ENCODE data around the gene AMBP.

AMBP gene

DNA sequence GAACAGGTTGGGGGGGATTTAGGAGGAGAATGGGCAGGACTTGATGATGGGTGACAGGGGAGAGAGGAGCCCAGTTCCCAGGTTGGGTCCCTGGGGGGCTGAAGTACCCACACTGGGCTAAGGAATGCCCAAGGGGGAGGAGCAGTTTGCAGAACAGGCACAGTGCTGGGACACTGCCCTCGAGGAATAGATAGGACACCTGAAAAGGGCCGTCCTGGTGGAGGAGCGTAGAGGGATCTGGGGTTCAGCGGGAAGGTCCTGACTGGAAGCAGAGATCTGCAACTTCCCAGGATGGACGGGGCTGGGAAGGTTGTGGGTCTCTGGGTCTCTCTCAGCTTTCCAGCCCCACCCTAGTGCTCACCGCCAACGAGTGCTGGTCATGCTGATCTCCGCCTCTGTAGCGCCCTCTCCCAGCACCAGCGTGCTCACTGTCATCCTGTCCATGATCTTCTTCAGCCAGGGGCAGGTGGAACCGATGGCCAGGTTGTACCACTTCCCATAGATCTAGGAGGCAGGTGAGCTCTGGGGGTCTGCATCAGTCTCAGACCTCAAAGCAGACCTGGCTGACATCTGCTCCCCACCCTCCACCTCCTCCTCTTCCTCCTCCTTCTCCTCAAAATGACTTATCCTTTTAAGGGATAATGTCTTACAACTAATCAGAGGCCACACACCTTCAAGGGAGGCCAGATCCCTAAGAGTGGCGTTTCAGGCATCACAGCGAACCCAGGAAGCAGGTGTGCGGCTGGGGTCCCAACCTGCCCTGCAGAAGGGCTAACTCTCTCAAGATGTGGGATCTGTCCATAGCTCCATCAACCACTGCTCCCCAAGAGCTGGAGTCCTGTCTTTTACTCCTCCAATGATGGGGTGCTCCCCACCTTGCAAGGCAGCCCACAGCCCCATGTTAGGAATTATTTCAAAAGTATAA, 1.6 kb downstream of the AMBP start:
- no peak overlapping the region for H2AFZ ChIP-seq (ENCODE audit: low read length)
- H2AK5ac ChIP-seq (ENCODE audit: low read depth, low read length), result no peak overlapping the region
- H2BK5ac ChIP-seq (ENCODE audit: low read length), result no peak overlapping the region
- peak overlapping the region in 1 of 2 donors; percentile 42 for H3K4me3 ChIP-seq (ENCODE audit: low read length in 2 of 2)
- H2BK12ac ChIP-seq (ENCODE audit: low read length), result no peak overlapping the region
- no peak for DNase-seq (ENCODE audit: low spot score)
- no peak overlapping the region for H3K4me2 ChIP-seq (ENCODE audit: insufficient read depth, low read length, poor library complexity, severe bottlenecking)
- H2BK15ac ChIP-seq (ENCODE audit: low read length), result no peak overlapping the region
- no peaks in the 10 kb centered on the region for H3K9me3 ChIP-seq (replicated peaks in 1 of 2; ENCODE audit: control insufficient read depth in 2 of 2, insufficient read depth in 1 of 2, low read depth in 1 of 2, low read length in 2 of 2)
- no peaks in the 10 kb centered on the region for H3K79me1 ChIP-seq (ENCODE audit: low read depth, low read length)
- peaks cover 0 to 4% of the 10 kb centered on the region in 2 donors for H3K4me1 ChIP-seq (ENCODE audit: control insufficient read depth in 2 of 2, insufficient read depth in 1 of 2, low read depth in 1 of 2, low read length in 2 of 2)
- H3K9ac ChIP-seq (ENCODE audit: low read depth, low read length, poor library complexity), result no peak overlapping the region
- H4K8ac ChIP-seq (ENCODE audit: low read depth, low read length), result no peak overlapping the region
- H3K27me3 ChIP-seq (ENCODE audit: control insufficient read depth in 3 of 3, insufficient read depth in 3 of 3, low read depth in 1 of 3, low read length in 3 of 3), result no peaks in the 10 kb centered on the region
- no peak overlapping the region for H3K27ac ChIP-seq (replicated peaks; ENCODE audit: low read length)
- H3K18ac ChIP-seq (ENCODE audit: low read length), result peak overlapping the region; percentile 23
- H4K91ac ChIP-seq (ENCODE audit: low read depth, low read length, poor library complexity), result no peak overlapping the region
- H2BK120ac ChIP-seq (ENCODE audit: low read depth, low read length), result no peak overlapping the region
- H3K23ac ChIP-seq (ENCODE audit: low read depth, low read length, poor library complexity), result no peak overlapping the region
- H3K4ac ChIP-seq (ENCODE audit: low read length), result no peak overlapping the region
- no CpG with 5 or more reads among the region's 14 CpGs for WGBS, 2 donors (ENCODE audit: extremely low coverage in 2 of 2, insufficient read length in 2 of 2, insufficient replicate concordance in 1 of 2)
- H3K14ac ChIP-seq (ENCODE audit: low read length), result peak overlapping the region; percentile 72
- H3K36me3 ChIP-seq (replicated peaks in 1 of 2; ENCODE audit: control insufficient read depth in 2 of 2, insufficient read depth in 2 of 2, low read length in 2 of 2), result no peaks in the 10 kb centered on the region

GRCh38 chr9:114075602-114076001, 2.5 kb downstream of the AMBP start:
- Histone ChIP-seq H4K91ac (ENCODE audit: low read depth, low read length, poor library complexity) (no peak overlapping the region), H3K27ac (replicated peaks; ENCODE audit: low read length) (no peak overlapping the region), H2BK15ac (ENCODE audit: low read length) (no peak overlapping the region), H4K8ac (ENCODE audit: low read depth, low read length) (no peak overlapping the region), H3K23ac (ENCODE audit: low read depth, low read length, poor library complexity) (no peak overlapping the region), H3K4me2 (ENCODE audit: insufficient read depth, low read length, poor library complexity, severe bottlenecking) (no peak overlapping the region), H3K4me1 (ENCODE audit: control insufficient read depth in 2 of 2, insufficient read depth in 1 of 2, low read depth in 1 of 2, low read length in 2 of 2) (peaks cover 0 to 4% of the 10 kb centered on the region in 2 donors), H3K14ac (ENCODE audit: low read length) (no peak overlapping the region), H3K4me3 (ENCODE audit: low read length in 2 of 2) (no peak overlapping the region), H3K4ac (ENCODE audit: low read length) (no peak overlapping the region), H3K36me3 (replicated peaks in 1 of 2; ENCODE audit: control insufficient read depth in 2 of 2, insufficient read depth in 2 of 2, low read length in 2 of 2) (no peaks in the 10 kb centered on the region), H3K79me1 (ENCODE audit: low read depth, low read length) (no peaks in the 10 kb centered on the region), H2BK120ac (ENCODE audit: low read depth, low read length) (no peak overlapping the region), H3K9me3 (replicated peaks in 1 of 2; ENCODE audit: control insufficient read depth in 2 of 2, insufficient read depth in 1 of 2, low read depth in 1 of 2, low read length in 2 of 2) (no peaks in the 10 kb centered on the region), H3K27me3 (ENCODE audit: control insufficient read depth in 3 of 3, insufficient read depth in 3 of 3, low read depth in 1 of 3, low read length in 3 of 3) (no peaks in the 10 kb centered on the region), H2BK12ac (ENCODE audit: low read length) (no peak overlapping the region), H3K9ac (ENCODE audit: low read depth, low read length, poor library complexity) (no peak overlapping the region), H3K18ac (ENCODE audit: low read length) (no peak overlapping the region), H2BK5ac (ENCODE audit: low read length) (no peak overlapping the region), H2AFZ (ENCODE audit: low read length) (no peak overlapping the region), H2AK5ac (ENCODE audit: low read depth, low read length) (no peak overlapping the region)
- WGBS, 2 donors (ENCODE audit: extremely low coverage in 2 of 2, insufficient read length in 2 of 2, insufficient replicate concordance in 1 of 2), result no CpG with 5 or more reads among the region's 4 CpGs
- DNase-seq (ENCODE audit: low spot score), result no peak

DNA sequence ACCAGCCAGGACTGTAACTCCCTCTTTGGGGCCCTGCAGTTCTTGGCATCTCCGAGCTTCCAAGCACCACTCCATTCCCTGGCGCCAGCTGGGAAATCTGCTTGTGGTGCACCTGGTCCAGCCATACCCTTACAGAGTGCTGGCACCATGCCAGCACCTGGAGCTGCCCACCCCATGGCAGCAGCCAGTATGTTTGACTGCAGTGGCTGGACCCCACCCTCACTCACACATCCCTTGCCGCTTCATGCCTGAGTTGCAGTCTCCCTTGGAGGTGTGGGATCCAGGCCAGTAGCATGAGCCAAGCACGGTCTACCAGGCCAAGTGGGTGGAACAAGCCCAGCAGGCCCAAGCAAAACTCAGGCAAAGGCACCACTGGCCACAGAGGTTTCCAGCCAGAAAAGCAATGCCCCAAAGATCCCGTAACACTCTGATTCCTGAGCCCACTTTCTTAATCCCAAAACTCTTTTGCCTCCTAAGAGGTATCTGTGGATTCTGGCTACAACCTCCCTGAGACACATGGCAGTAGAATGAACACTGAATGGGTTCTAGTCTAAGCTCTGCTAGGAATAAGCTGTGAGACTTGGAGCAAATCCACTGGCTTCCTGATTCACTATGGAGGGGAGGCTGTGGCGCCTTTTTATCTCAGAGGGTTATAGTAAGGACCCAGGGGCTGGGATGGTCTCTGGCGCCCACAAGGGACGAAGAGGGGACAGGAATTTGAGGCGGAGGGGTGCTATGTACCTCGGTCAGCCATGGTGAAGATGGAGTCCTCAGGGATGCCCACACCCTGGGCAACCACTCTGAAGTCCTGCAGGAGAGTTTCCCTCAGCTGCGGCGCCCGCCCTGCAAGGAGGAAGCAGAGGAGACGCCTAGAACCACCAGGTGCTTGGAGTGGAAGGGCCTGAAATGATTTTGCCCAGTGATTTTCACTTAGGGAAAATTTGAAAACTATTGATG, 5.6 kb downstream of the AMBP start:
- Histone ChIP-seq H2AK5ac (ENCODE audit: low read depth, low read length) (no peak overlapping the region), H3K4me2 (ENCODE audit: insufficient read depth, low read length, poor library complexity, severe bottlenecking) (no peak overlapping the region), H3K14ac (ENCODE audit: low read length) (no peak overlapping the region), H3K4me1 (ENCODE audit: control insufficient read depth in 2 of 2, insufficient read depth in 1 of 2, low read depth in 1 of 2, low read length in 2 of 2) (no peaks in the 10 kb centered on the region), H3K36me3 (replicated peaks in 1 of 2; ENCODE audit: control insufficient read depth in 2 of 2, insufficient read depth in 2 of 2, low read length in 2 of 2) (no peaks in the 10 kb centered on the region), H2BK15ac (ENCODE audit: low read length) (no peak overlapping the region), H3K27me3 (ENCODE audit: control insufficient read depth in 3 of 3, insufficient read depth in 3 of 3, low read depth in 1 of 3, low read length in 3 of 3) (peaks cover 0 to 2% (median 0%) of the 10 kb centered on the region in 3 experiments), H2BK12ac (ENCODE audit: low read length) (no peak overlapping the region), H4K8ac (ENCODE audit: low read depth, low read length) (no peak overlapping the region), H3K23ac (ENCODE audit: low read depth, low read length, poor library complexity) (no peak overlapping the region), H3K4me3 (ENCODE audit: low read length in 2 of 2) (no peak overlapping the region), H4K91ac (ENCODE audit: low read depth, low read length, poor library complexity) (no peak overlapping the region), H3K18ac (ENCODE audit: low read length) (peak overlapping the region; percentile 46), H2BK120ac (ENCODE audit: low read depth, low read length) (no peak overlapping the region), H3K9me3 (replicated peaks in 1 of 2; ENCODE audit: control insufficient read depth in 2 of 2, insufficient read depth in 1 of 2, low read depth in 1 of 2, low read length in 2 of 2) (no peaks in the 10 kb centered on the region), H2AFZ (ENCODE audit: low read length) (no peak overlapping the region), H2BK5ac (ENCODE audit: low read length) (no peak overlapping the region), H3K4ac (ENCODE audit: low read length) (no peak overlapping the region), H3K27ac (replicated peaks; ENCODE audit: low read length) (no peak overlapping the region), H3K9ac (ENCODE audit: low read depth, low read length, poor library complexity) (no peak overlapping the region), H3K79me1 (ENCODE audit: low read depth, low read length) (no peaks in the 10 kb centered on the region)
- no peak for DNase-seq (ENCODE audit: low spot score)
- WGBS, 2 donors (ENCODE audit: extremely low coverage in 2 of 2, insufficient read length in 2 of 2, insufficient replicate concordance in 1 of 2), result no CpG with 5 or more reads among the region's 14 CpGs
